HFFc6 (cell line): ENCODE data around the gene TMEM204. TPM values are rescaled to one million over a fixed set of nuclear protein-coding genes. Genes with fewer than 3 reads are reported as not detected.

Source experiments
- DNase-seq: peaks from one replicate; pipeline ENCODE4 v3.0.0-alpha.2; 2018
- H3K27ac Mint-ChIP-seq: 2 replicates; pipeline ENCODE4 v1.8.0; 2020; ENCODE audit warnings: mild to moderate bottlenecking, mixed read lengths
- H3K27me3 Mint-ChIP-seq: 2 replicates; pipeline ENCODE4 v1.8.0; 2021; ENCODE audit warnings: mild to moderate bottlenecking, moderate library complexity, mixed read lengths; ENCODE audit not compliant: insufficient read depth
- H3K36me3 Mint-ChIP-seq: 2 replicates; pipeline ENCODE4 v1.8.0; 2021; ENCODE audit warnings: low read depth, mixed read lengths
- H3K4me1 Mint-ChIP-seq: 2 replicates; pipeline ENCODE4 v1.8.0; 2020; ENCODE audit warnings: low read depth, mixed read lengths
- H3K4me3 Mint-ChIP-seq: 2 replicates; pipeline ENCODE4 v1.8.0; 2020; ENCODE audit warnings: mild to moderate bottlenecking, moderate library complexity, mixed read lengths
- H3K9me3 Mint-ChIP-seq: 2 replicates; pipeline ENCODE4 v1.8.0; 2020; ENCODE audit warnings: mild to moderate bottlenecking, mixed read lengths
- CTCF ChIP-seq: fragments of 200-600 bp; sonication (generic); IDR thresholded peaks from 2 replicates; pipeline ENCODE4 v1.5.0; 2021; ENCODE audit warnings: antibody characterized with exemption, mild to moderate bottlenecking
- long read RNA-seq: library from polyadenylated mRNA; unstranded; transcript quantifications from one replicate; pipeline ENCODE4 v2.0.0, GENCODE V29; 2019
- total RNA-seq, 6 experiments: library from RNA; stranded (reverse); fragmentation: NEBNext Ultra II Directional; extraction: Animal tissue kit (Norgen Biotek cat#: 25700); gene quantifications; 2 replicates in 1 of 6; 3 replicates in 5 of 6; pipeline ENCODE4 v1.2.3, GENCODE V29; 2021

Gene TMEM204
- total RNA-seq, result 10 to 100 TPM; 15.4 to 28.5 (median 16.2) TPM
- long read RNA-seq, transcript TMEM204-202 (3 exons, 1,938 nt), result major isoform, 83 of 90 reads
- long read RNA-seq, partial matches to known transcripts, result 1 of 90 reads
- long read RNA-seq, other reads (novel, unspliced or antisense), result 6 of 90 reads

GRCh38 chr16:1533443-1533951 lies at the start of gene TMEM204:
Gene TMEM204, plus strand, starts transcription at chr16:1533666. Its CDS starts 610 bp downstream, at chr16:1534276.
- H3K27me3 Mint-ChIP-seq, result peaks cover 6% of the 10 kb centered on the region
- peak; percentile 70 for DNase-seq
- no peaks in the 10 kb centered on the region for H3K9me3 Mint-ChIP-seq
- peak within 1 kb of the TSS; percentile 91 for H3K4me3 Mint-ChIP-seq
- no peak for TF ChIP-seq CTCF
- H3K36me3 Mint-ChIP-seq, result peaks cover 24% of the 10 kb centered on the region
- peak within 1 kb of the TSS; percentile 78 for H3K27ac Mint-ChIP-seq
- peaks cover 55% of the 10 kb centered on the region for H3K4me1 Mint-ChIP-seq

GRCh38 chr16:1485847-1486496 lies 47.5 kb upstream of the TMEM204 start:
- Mint-ChIP-seq H3K36me3 (no peaks in the 10 kb centered on the region), H3K4me1 (no peaks in the 10 kb centered on the region), H3K27me3 (peaks cover 17% of the 10 kb centered on the region), H3K4me3 (no peak overlapping the region), H3K27ac (no peak overlapping the region), H3K9me3 (no peaks in the 10 kb centered on the region)
- DNase-seq, result no peak
- TF ChIP-seq CTCF, result no peak

- no peak for DNase-seq
- H3K27me3 Mint-ChIP-seq, result peaks cover 17% of the 10 kb centered on the region
- no peaks in the 10 kb centered on the region for H3K9me3 Mint-ChIP-seq
- no peak overlapping the region for H3K27ac Mint-ChIP-seq
- no peak for TF ChIP-seq CTCF
- H3K36me3 Mint-ChIP-seq, result no peaks in the 10 kb centered on the region
- no peak overlapping the region for H3K4me3 Mint-ChIP-seq
- H3K4me1 Mint-ChIP-seq, result no peaks in the 10 kb centered on the region
Observed at GRCh38 chr16:1486551-1487390, 46.7 kb upstream of the TMEM204 start.

- Mint-ChIP-seq H3K36me3 (no peaks in the 10 kb centered on the region), H3K9me3 (no peaks in the 10 kb centered on the region), H3K27ac (no peak overlapping the region), H3K4me1 (peaks cover 2% of the 10 kb centered on the region), H3K4me3 (no peak overlapping the region), H3K27me3 (peaks cover 17% of the 10 kb centered on the region)
- TF ChIP-seq CTCF, result no peak
- no peak for DNase-seq
Observed at GRCh38 chr16:1487395-1488053, 45.9 kb upstream of the TMEM204 start.

- H3K9me3 Mint-ChIP-seq, result no peaks in the 10 kb centered on the region
Observed at GRCh38 chr16:1488054-1488601, 45.3 kb upstream of the TMEM204 start.

More at GRCh38 chr16:1488054-1488601, 45.3 kb upstream of the TMEM204 start:
- H3K4me1 Mint-ChIP-seq, result peaks cover 8% of the 10 kb centered on the region
- no peak overlapping the region for H3K27ac Mint-ChIP-seq
- peaks cover 14% of the 10 kb centered on the region for H3K27me3 Mint-ChIP-seq
- H3K4me3 Mint-ChIP-seq, result no peak overlapping the region
- H3K36me3 Mint-ChIP-seq, result no peaks in the 10 kb centered on the region
- TF ChIP-seq CTCF, result no peak
- no peak for DNase-seq
